H1 (cell line): Measurements from ENCODE around the gene JAG2. TPM values are rescaled to one million over a fixed set of nuclear protein-coding genes. Genes with fewer than 3 reads are reported as not detected.

ENCODE experiments used
- CTCF ChIA-PET: fragments of 300-600 bp; sonication (Branson Sonifier 250); formaldehyde crosslinking; loops from one replicate; lab custom pipeline; 2021; ENCODE audit not compliant: partially characterized antibody; lab: Charles Lee
- POLR2A ChIA-PET: fragments of 300-600 bp; sonication (Branson Sonifier 250); formaldehyde crosslinking; loops from one replicate; lab custom pipeline; 2021; ENCODE audit warnings: inconsistent platforms; ENCODE audit not compliant: partially characterized antibody; lab: Charles Lee
- DNase-seq, 2 experiments: peaks; one replicate each; pipeline versions ENCODE4 v3.0.0 to v3.0.0-alpha.2; 2010 to 2022; ENCODE audit warnings: low spot score in 2 of 2, low read depth in 1 of 2, mixed read lengths in 1 of 2
- FAIRE-seq: peaks from 2 replicates; lab custom pipeline; 2011; peaks lifted over from hg19 to GRCh38; lab: Jason Lieb, UNC
- H2AFZ ChIP-seq: 2 replicates; pipeline ENCODE4 v1.8.1; 2012; ENCODE audit warnings: low read length, inconsistent platforms
- H2AK5ac ChIP-seq: 2 replicates; pipeline ENCODE4 v1.6.1; 2013; ENCODE audit warnings: low read depth, low read length
- H2BK120ac ChIP-seq: replicated peaks from 2 replicates; pipeline ENCODE3; 2013; ENCODE audit warnings: low read depth, low read length, inconsistent platforms
- H2BK12ac ChIP-seq: 2 replicates; pipeline ENCODE4 v1.6.1; 2013; ENCODE audit warnings: low read depth, low read length
- H2BK15ac ChIP-seq: 2 replicates; pipeline ENCODE4 v1.6.1; 2013; ENCODE audit warnings: low read length
- H2BK20ac ChIP-seq: 2 replicates; pipeline ENCODE4 v1.6.1; 2013; ENCODE audit warnings: low read length
- H2BK5ac ChIP-seq: 2 replicates; pipeline ENCODE4 v1.6.1; 2013; ENCODE audit warnings: low read depth, low read length
- H3K14ac ChIP-seq: 2 replicates; pipeline ENCODE4 v1.6.1; 2013; ENCODE audit warnings: inconsistent platforms; ENCODE audit not compliant: insufficient read length
- H3K18ac ChIP-seq: 2 replicates; pipeline ENCODE4 v1.6.1; 2013; ENCODE audit warnings: low read length; ENCODE audit errors: extremely low read depth
- H3K23ac ChIP-seq: 2 replicates; pipeline ENCODE4 v1.6.1; 2013; ENCODE audit warnings: inconsistent platforms; ENCODE audit not compliant: insufficient read length
- H3K23me2 ChIP-seq: 2 replicates; pipeline ENCODE4 v1.6.1; 2013; ENCODE audit warnings: low read depth, low read length
- H3K27ac ChIP-seq: 2 replicates; pipeline ENCODE4 v1.6.1; 2011; ENCODE audit warnings: low read depth, low read length, inconsistent platforms
- H3K27me3 ChIP-seq, 4 experiments: replicated peaks in 1 of 4; 1 replicate in 1 of 4; 2 replicates in 3 of 4; pipeline versions ENCODE4 v1.6.1 to v1.8.1; 2011 to 2013; ENCODE audit warnings: low read length in 3 of 4, mild to moderate bottlenecking in 3 of 4, inconsistent platforms in 2 of 4, mixed read lengths in 2 of 4, moderate library complexity in 1 of 4; ENCODE audit not compliant: control insufficient read depth in 3 of 4, insufficient read depth in 3 of 4; ENCODE audit errors: extremely low read depth in 1 of 4
- H3K36me3 ChIP-seq, 4 experiments: 2 replicates each; pipeline versions ENCODE4 v1.6.1 to v1.8.1; 2011 to 2013; ENCODE audit warnings: mild to moderate bottlenecking in 4 of 4, low read length in 3 of 4, moderate library complexity in 2 of 4, control low read depth in 1 of 4, inconsistent platforms in 1 of 4; ENCODE audit not compliant: insufficient read depth in 4 of 4, control insufficient read depth in 2 of 4
- H3K4ac ChIP-seq: replicated peaks from 2 replicates; pipeline ENCODE3; 2013; ENCODE audit warnings: low read length, low read depth, mixed read lengths, inconsistent platforms; ENCODE audit not compliant: insufficient read length
- H3K4me1 ChIP-seq, 4 experiments: replicated peaks in 1 of 4; 1 replicate in 1 of 4; 2 replicates in 3 of 4; pipeline versions ENCODE4 v1.6.1 to v1.8.1; 2011 to 2013; ENCODE audit warnings: low read length in 3 of 4, inconsistent platforms in 2 of 4, mixed read lengths in 1 of 4; ENCODE audit not compliant: insufficient read depth in 4 of 4, control insufficient read depth in 3 of 4
- H3K4me2 ChIP-seq, 2 experiments: 2 replicates each; pipeline versions ENCODE4 v1.6.1 to v1.8.1; 2011 to 2013; ENCODE audit warnings: low read depth in 2 of 2, low read length in 2 of 2, control low read depth in 1 of 2, inconsistent platforms in 1 of 2, mild to moderate bottlenecking in 1 of 2; ENCODE audit not compliant: insufficient read depth in 1 of 2
- H3K4me3 ChIP-seq, 4 experiments: fragments of 200-600, 300-600 bp in 1 of 4; sonication (generic), shearing (Covaris generic), sonication (Bioruptor Twin) in 1 of 4; 2 replicates each; pipeline versions ENCODE4 v1.5.1 to v1.8.1; 2011 to 2016; ENCODE audit warnings: low read length in 4 of 4, low read depth in 3 of 4, control low read depth in 2 of 4, inconsistent platforms in 2 of 4, mild to moderate bottlenecking in 2 of 4, mixed read lengths in 1 of 4, moderate library complexity in 1 of 4; ENCODE audit not compliant: insufficient read depth in 2 of 4; ENCODE audit errors: extremely low read depth in 1 of 4
- H3K56ac ChIP-seq: replicated peaks from 2 replicates; pipeline ENCODE3; 2013; ENCODE audit warnings: low read depth, mild to moderate bottlenecking, mixed read lengths, low read length, inconsistent platforms; ENCODE audit not compliant: insufficient read length
- H3K79me1 ChIP-seq: 2 replicates; pipeline ENCODE4 v1.6.1; 2013; ENCODE audit warnings: low read depth, low read length, control low read depth
- H3K79me2 ChIP-seq, 2 experiments: 2 replicates each; pipeline versions ENCODE4 v1.6.1 to v1.8.1; 2012 to 2013; ENCODE audit warnings: low read length in 2 of 2, mild to moderate bottlenecking in 2 of 2, inconsistent platforms in 1 of 2; ENCODE audit not compliant: insufficient read depth in 2 of 2, control insufficient read depth in 1 of 2
- H3K9ac ChIP-seq, 4 experiments: replicated peaks in 1 of 4; 1 replicate in 1 of 4; 2 replicates in 3 of 4; pipeline versions ENCODE4 v1.6.1 to v1.8.1; 2011 to 2013; ENCODE audit warnings: low read depth in 3 of 4, low read length in 3 of 4, control low read depth in 2 of 4, mild to moderate bottlenecking in 2 of 4, moderate library complexity in 2 of 4, inconsistent platforms in 1 of 4; ENCODE audit errors: extremely low read depth in 1 of 4
- H3K9me3 ChIP-seq, 2 experiments: 2 replicates each; pipeline versions ENCODE4 v1.6.1 to v1.8.1; 2012 to 2013; ENCODE audit warnings: mild to moderate bottlenecking in 2 of 2, moderate library complexity in 2 of 2, control low read depth in 1 of 2, inconsistent platforms in 1 of 2, low read depth in 1 of 2, low read length in 1 of 2, mixed read lengths in 1 of 2; ENCODE audit not compliant: insufficient read depth in 2 of 2
- H4K20me1 ChIP-seq, 2 experiments: replicated peaks in 1 of 2; 2 replicates each; pipeline versions ENCODE3 to v1.8.1; 2011 to 2013; ENCODE audit warnings: inconsistent platforms in 2 of 2, low read length in 2 of 2, mild to moderate bottlenecking in 1 of 2; ENCODE audit not compliant: insufficient read depth in 2 of 2, control insufficient read depth in 1 of 2
- H4K5ac ChIP-seq: 2 replicates; pipeline ENCODE4 v1.6.1; 2013; ENCODE audit warnings: low read length, low read depth, mixed read lengths, inconsistent platforms; ENCODE audit not compliant: insufficient read length
- H4K8ac ChIP-seq: 2 replicates; pipeline ENCODE4 v1.8.0; 2013; ENCODE audit warnings: mild to moderate bottlenecking, moderate library complexity, low read length, inconsistent platforms; ENCODE audit not compliant: insufficient read depth; ENCODE audit errors: extremely low read depth
- H4K91ac ChIP-seq: replicated peaks from 2 replicates; pipeline ENCODE3; 2013; ENCODE audit warnings: low read length, mixed read lengths, inconsistent platforms; ENCODE audit not compliant: insufficient read length
- GTF2F1 ChIP-seq: IDR thresholded peaks from 2 replicates; pipeline ENCODE4 v1.6.1; 2012; ENCODE audit warnings: low read depth, low read length, improper control_type of control experiment, borderline replicate concordance
- HDAC2 ChIP-seq, 2 experiments: fragments of 300-600 bp in 1 of 2; sonication (generic) in 1 of 2; IDR thresholded peaks; 2 replicates each; pipeline ENCODE4 v1.6.1; 2011 to 2012; ENCODE audit warnings: low read depth in 2 of 2, low read length in 2 of 2, mild to moderate bottlenecking in 2 of 2, moderate library complexity in 2 of 2, borderline replicate concordance in 1 of 2, inconsistent platforms in 1 of 2
- KDM5A ChIP-seq: fragments of 200-600 bp; IDR thresholded peaks from 2 replicates; pipeline ENCODE4 v1.7.1; 2012; ENCODE audit warnings: mild to moderate bottlenecking, low read length, inconsistent platforms, mixed read lengths
- MAFK ChIP-seq: IDR thresholded peaks from 2 replicates; pipeline ENCODE4 v1.6.1; 2012; ENCODE audit warnings: low read depth, mild to moderate bottlenecking, improper control_type of control experiment, low read length
- SP1 ChIP-seq: IDR thresholded peaks from 2 replicates; pipeline ENCODE4 v1.6.1; 2011; ENCODE audit warnings: low read depth, low read length
- WGBS, 2 experiments: shearing (Covaris generic) in 1 of 2; methylation state at CpG; one replicate each; pipeline versions ENCODE4 v1.1.6 to v1.1.7; 2013 to 2015; ENCODE audit warnings: low lambda C conversion rate in 2 of 2, mixed read lengths in 2 of 2, inconsistent platforms in 1 of 2, low coverage in 1 of 2, missing lambda C conversion rate in 1 of 2; ENCODE audit not compliant: insufficient replicate concordance in 2 of 2, insufficient coverage in 1 of 2, insufficient read length in 1 of 2; ENCODE audit errors: extremely low coverage in 1 of 2, missing lambda C conversion rate in 1 of 2; 5-methylcytosine and 5-hydroxymethylcytosine counted together
- polyA plus RNA-seq, 7 experiments: library from polyadenylated mRNA; depleted of rRNA in 3 of 7; stranded (reverse) in 5 of 7; unstranded in 2 of 7; fragments of >200 nt in 5 of 7; fragments of 200-250 nt in 2 of 7; gene quantifications; 1 replicate in 5 of 7; 2 replicates in 1 of 7; 4 replicates in 1 of 7; pipeline versions ENCODE4 v1.2.1 to v1.2.3, GENCODE V29; 2011 to 2013; ENCODE audit warnings: missing spikeins in 2 of 7, mixed read lengths in 2 of 7
- total RNA-seq: library from RNA; stranded (reverse); fragmentation: NEBNext Ultra II Directional; extraction: Animal tissue kit (Norgen Biotek cat#: 25700); gene quantifications from 2 replicates; pipeline ENCODE4 v1.2.1, GENCODE V29; 2021

JAG2 gene
- total and polyA plus RNA-seq, 2 of the 8 experiments (the other 6 are each of a cell fraction or from before 2014, with no cell fraction given), result 2.8 to 6.2 TPM

DNA sequence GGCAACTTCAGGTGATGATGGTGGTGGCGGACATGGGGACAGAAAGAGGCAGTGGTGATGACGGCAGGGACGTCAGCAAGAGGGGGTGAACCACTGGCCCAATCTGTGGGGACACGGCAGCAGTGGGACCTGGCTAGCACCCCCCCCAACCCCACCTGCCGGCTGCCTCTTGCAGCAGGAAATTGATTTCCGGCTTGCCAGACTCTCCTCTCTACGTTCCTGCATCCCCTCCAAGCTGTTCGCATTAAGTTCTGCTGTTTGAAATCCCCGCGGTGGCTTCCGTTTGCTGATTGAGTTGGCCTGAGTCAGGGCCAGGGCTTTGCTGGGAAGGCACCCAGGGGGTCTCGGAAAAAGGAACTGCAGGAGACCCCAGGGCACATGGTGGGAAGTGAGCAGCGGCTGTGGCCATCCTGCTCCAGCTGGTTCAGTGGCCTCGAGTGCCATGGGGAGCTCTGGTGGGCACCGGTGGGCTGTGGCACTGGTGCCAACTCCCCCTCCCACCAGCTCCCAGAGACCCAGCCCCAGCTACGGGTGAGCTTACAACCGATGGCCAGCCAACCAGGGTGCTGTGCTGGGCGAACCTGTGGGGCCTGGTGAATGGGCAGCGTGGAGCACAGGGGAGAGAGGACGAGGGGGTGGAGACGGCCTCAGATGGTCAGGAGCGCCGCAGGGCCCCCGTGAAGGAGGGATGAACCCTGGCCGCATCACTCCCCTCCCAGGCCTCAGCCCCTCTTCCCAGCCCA lies 27.1 kb upstream of the JAG2 start:
- no peaks in the 10 kb centered on the region for H3K79me1 ChIP-seq
- H2BK15ac ChIP-seq, result peak overlapping the region; percentile 81; the same call in 1 of the 2 replicates
- peaks cover 0 to 16% (median 9%) of the 10 kb centered on the region in 4 experiments; a peak in 5 of 7 replicates for H3K4me1 ChIP-seq
- POLR2A ChIA-PET, result interaction anchor here (0.6 kb wide), 1 partner anchor 329 kb away, joined by 3 read pairs; no protein-coding TSS in a partner anchor
- 59% methylated on average over 22 of the region's 25 CpGs; no CpG with 5 or more reads in 1 of the 2 experiments for WGBS, 2 experiments
- H3K36me3 ChIP-seq, result no peaks in the 10 kb centered on the region
- peaks cover 4% of the 10 kb centered on the region; the same call in 1 of the 2 replicates for H3K23me2 ChIP-seq
- no peak overlapping the region for H3K14ac ChIP-seq
- H3K23ac ChIP-seq, result no peak overlapping the region
- H3K79me2 ChIP-seq, result no peaks in the 10 kb centered on the region
- no peak overlapping the region for H3K27ac ChIP-seq
- H2AK5ac ChIP-seq, result peak overlapping the region; percentile 88; the same call in 1 of the 2 replicates
- DNase-seq (no peak), FAIRE-seq (no peak)
- H3K18ac ChIP-seq, result peak overlapping the region; percentile 71
- H2BK12ac ChIP-seq, result peak overlapping the region; percentile 84; the same call in 1 of the 2 replicates
- TF ChIP-seq HDAC2 (IDR thresholded peaks at IDR 0.05; ENCODE audit: borderline replicate concordance in 1 of 2, low read depth in 2 of 2, low read length in 2 of 2) (no peak), SP1 (no peak), MAFK (no peak), KDM5A (no peak), GTF2F1 (no peak)
- no peak overlapping the region for H3K56ac ChIP-seq
- peak overlapping the region; percentile 87 for H4K8ac ChIP-seq
- peak overlapping the region; percentile 71; the same call in 1 of the 2 replicates for H2BK5ac ChIP-seq
- H4K5ac ChIP-seq, result no peak overlapping the region
- peak overlapping the region; percentile 45 to 72 for H3K4me2 ChIP-seq
- H3K4ac ChIP-seq, result no peak overlapping the region
- peak overlapping the region; percentile 10 for H2BK120ac ChIP-seq
- H3K4me3 ChIP-seq, result peak overlapping the region in 3 of 4 experiments; percentile 20 to 58 (median 29); a peak in 5 of 8 replicates
- H3K9me3 ChIP-seq, result no peaks in the 10 kb centered on the region
- peak overlapping the region; percentile 98 for H2BK20ac ChIP-seq
- peak overlapping the region; percentile 95 for H4K91ac ChIP-seq
- CTCF ChIA-PET, result interaction anchor here (0.5 to 6.2 kb wide), 22 partner anchors 8 to 285 kb away, joined by 3 to 36 read pairs (median 4); partner anchors contain the start of gene JAG2
- H4K20me1 ChIP-seq, result peaks cover 0 to 2% of the 10 kb centered on the region in 2 experiments
- peaks cover 0 to 37% (median 19%) of the 10 kb centered on the region in 4 experiments; a peak in 5 of 7 replicates for H3K27me3 ChIP-seq
- no peak overlapping the region for H2AFZ ChIP-seq
- no peak overlapping the region for H3K9ac ChIP-seq
